HEK293T (cell line): ENCODE data around the gene CDC16.
"Not testable (repeated sequence)": the region's sequence is repeated elsewhere in the genome, so short reads cannot be mapped to it uniquely, and the experiment has no call there.

ENCODE experiments used
- CTCF ChIA-PET: fragments of 350-600 bp; formaldehyde crosslinking; extraction: SDS; loops from one replicate; lab custom pipeline; 2021; ENCODE audit warnings: antibody characterized with exemption, inconsistent platforms; lab: Yijun Ruan, JAX
- POLR2A ChIA-PET: fragments of 350-600 bp; formaldehyde crosslinking; extraction: SDS; loops from one replicate; lab custom pipeline; 2020; ENCODE audit warnings: antibody characterized with exemption, inconsistent platforms; lab: Yijun Ruan, JAX
- DNase-seq: peaks from one replicate; pipeline ENCODE4 v3.0.0; 2012; ENCODE audit warnings: mixed read lengths; ENCODE audit errors: extremely low spot score
- ARNT ChIP-seq: fragments of 450-650 bp; IDR thresholded peaks from 2 replicates; pipeline ENCODE4 v1.6.1; 2017; ENCODE audit warnings: mild to moderate bottlenecking
- BHLHE40 ChIP-seq: fragments of 450-650 bp; IDR thresholded peaks from 2 replicates; pipeline ENCODE4 v1.6.1; 2016; ENCODE audit warnings: mild to moderate bottlenecking, moderate library complexity, borderline replicate concordance
- CTBP1 ChIP-seq: fragments of 450-650 bp; IDR thresholded peaks from 2 replicates; pipeline ENCODE4 v1.6.1; 2016; ENCODE audit warnings: borderline replicate concordance
- FOXA1 ChIP-seq: fragments of 450-650 bp; IDR thresholded peaks from 2 replicates; pipeline ENCODE4 v1.6.1; 2016; ENCODE audit warnings: mild to moderate bottlenecking
- FOXK2 ChIP-seq: fragments of 450-650 bp; IDR thresholded peaks from 2 replicates; pipeline ENCODE4 v1.6.1; 2016; ENCODE audit warnings: mild to moderate bottlenecking
- FOXM1 ChIP-seq: fragments of 450-650 bp; IDR thresholded peaks from 2 replicates; pipeline ENCODE4 v1.6.1; 2017; ENCODE audit warnings: mild to moderate bottlenecking, borderline replicate concordance
- HDGF ChIP-seq: fragments of 450-650 bp; IDR thresholded peaks from 2 replicates; pipeline ENCODE4 v1.6.1; 2017; ENCODE audit warnings: antibody characterized with exemption, borderline replicate concordance
- L3MBTL2 ChIP-seq: fragments of 450-650 bp; conservative IDR thresholded peaks from 2 replicates; pipeline ENCODE4 v1.6.1; 2016; ENCODE audit warnings: mild to moderate bottlenecking
- LEF1 ChIP-seq: fragments of 450-650 bp; IDR thresholded peaks from 2 replicates; pipeline ENCODE4 v1.6.1; 2017; ENCODE audit warnings: mild to moderate bottlenecking, borderline replicate concordance
- NFRKB ChIP-seq: fragments of 450-650 bp; IDR thresholded peaks from 2 replicates; pipeline ENCODE4 v1.6.1; 2016; ENCODE audit warnings: mild to moderate bottlenecking, moderate library complexity
- SUZ12 ChIP-seq: fragments of 450-650 bp; IDR thresholded peaks from 2 replicates; pipeline ENCODE4 v1.6.1; 2016; ENCODE audit warnings: mild to moderate bottlenecking
- TARDBP ChIP-seq: fragments of 450-650 bp; IDR thresholded peaks from 2 replicates; pipeline ENCODE4 v1.6.1; 2016
- ZNF384 ChIP-seq: fragments of 450-650 bp; IDR thresholded peaks from 2 replicates; pipeline ENCODE4 v1.6.1; 2016
- TF ChIP-seq, protein P1 (sequence below): fragments of 450-650 bp; IDR thresholded peaks from 2 replicates; pipeline ENCODE4 v1.6.1; 2016

Gene CDC16

DNA sequence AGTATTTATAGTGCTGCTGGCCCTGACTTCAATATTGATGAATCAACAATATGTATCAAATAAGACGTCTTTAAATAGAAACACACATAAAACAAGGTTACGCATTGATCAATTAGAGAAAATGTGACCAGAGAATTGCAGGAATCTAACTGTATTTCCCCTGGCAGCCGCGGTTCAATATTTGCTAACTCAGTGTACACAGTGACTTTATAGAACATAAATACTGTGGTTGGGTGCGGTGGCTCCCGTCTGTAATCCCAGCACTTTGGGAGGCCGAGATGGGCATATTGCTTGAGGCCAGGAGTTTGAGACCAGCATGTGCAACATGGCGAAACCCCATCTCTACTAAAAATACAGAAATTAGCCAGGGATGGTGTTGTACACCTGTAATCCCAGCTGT, 23.9 kb downstream of the CDC16 start:
- CTCF ChIA-PET: no interaction called here
- TF ChIP-seq FOXK2 (no peak), LEF1 (no peak), ZNF384 (no peak), FOXA1 (no peak), CTBP1 (no peak), TARDBP (no peak), BHLHE40 (no peak), ARNT (no peak), HDGF (no peak), NFRKB (no peak), L3MBTL2 (no peak), SUZ12 (no peak), FOXM1 (no peak)
- TF ChIP-seq, protein P1, sequence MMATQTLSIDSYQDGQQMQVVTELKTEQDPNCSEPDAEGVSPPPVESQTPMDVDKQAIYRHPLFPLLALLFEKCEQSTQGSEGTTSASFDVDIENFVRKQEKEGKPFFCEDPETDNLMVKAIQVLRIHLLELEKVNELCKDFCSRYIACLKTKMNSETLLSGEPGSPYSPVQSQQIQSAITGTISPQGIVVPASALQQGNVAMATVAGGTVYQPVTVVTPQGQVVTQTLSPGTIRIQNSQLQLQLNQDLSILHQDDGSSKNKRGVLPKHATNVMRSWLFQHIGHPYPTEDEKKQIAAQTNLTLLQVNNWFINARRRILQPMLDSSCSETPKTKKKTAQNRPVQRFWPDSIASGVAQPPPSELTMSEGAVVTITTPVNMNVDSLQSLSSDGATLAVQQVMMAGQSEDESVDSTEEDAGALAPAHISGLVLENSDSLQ: no peak
- no peak for DNase-seq
- POLR2A ChIA-PET: no interaction called here

DNA sequence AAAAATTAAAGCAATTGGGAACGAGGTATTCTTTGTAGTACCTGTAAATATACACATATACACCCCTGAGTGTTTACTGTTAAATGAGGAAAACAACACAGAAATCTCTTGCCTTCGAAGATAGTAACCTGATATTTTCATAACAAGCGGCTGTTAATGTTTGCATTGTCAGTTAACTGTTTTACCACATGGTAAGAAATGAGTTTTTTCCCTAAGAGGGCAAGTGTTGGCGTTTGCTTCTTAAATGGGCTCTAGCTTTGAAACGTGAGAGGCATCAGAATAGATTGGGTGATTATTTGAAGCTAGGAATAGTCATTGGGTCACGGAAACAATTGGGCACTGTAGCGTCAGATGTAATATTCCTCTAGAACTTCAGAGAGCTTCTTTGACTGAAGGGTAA, 24.7 kb downstream of the CDC16 start:
- ChIA-PET CTCF (no interaction called here), POLR2A (no interaction called here)
- TF ChIP-seq HDGF: no peak
- TF ChIP-seq, protein P1: no peak
- TF ChIP-seq FOXA1: no peak
- no peak for DNase-seq

DNA sequence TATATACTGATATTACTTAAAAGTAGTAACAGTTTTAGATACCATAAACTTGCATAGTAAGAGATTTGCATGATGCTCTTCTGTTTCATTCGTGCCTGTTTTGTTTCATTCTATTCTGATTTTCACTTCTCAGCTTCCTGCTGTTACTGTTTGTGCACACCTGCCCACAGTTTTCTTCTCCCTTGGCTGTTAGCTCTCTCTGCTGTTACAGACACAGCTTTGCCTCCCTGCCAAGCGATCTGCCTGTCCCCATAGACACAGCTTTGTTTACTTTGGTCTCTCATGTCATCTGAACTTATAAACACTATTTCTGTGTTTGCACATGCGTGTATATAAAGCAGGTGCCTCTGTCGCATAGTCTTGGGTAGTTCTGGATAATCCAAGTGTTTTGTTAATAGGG, 25.3 kb downstream of the CDC16 start:
- TF ChIP-seq CTBP1 (no peak), BHLHE40 (no peak), TARDBP (no peak), LEF1 (no peak), FOXA1 (no peak), FOXK2 (no peak)

DNA sequence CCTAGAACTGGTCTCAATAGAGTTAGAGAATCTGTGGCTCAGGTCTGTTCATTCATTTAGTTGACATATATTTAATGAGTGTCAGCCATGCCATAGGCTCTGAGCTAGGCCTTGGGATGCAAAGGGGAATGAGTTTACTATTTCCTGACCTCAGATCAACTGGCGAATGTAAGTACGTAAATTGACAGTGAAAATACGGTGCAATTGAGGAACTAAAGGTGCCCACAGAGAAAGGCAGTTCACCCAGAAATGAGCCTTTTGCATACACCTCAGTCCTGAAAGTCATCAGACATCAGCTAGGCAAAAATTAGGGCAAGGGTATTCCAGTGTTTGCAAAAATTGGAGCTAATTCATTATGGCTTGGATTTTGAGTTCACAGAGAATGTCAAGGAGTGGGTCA, 26.1 kb downstream of the CDC16 start:
- POLR2A ChIA-PET: no interaction called here
- TF ChIP-seq CTBP1: no peak
- TF ChIP-seq, protein P1: no peak
- no peak for TF ChIP-seq HDGF
- no peak for TF ChIP-seq TARDBP
- TF ChIP-seq SUZ12: no peak
- DNase-seq: no peak
- CTCF ChIA-PET: no interaction called here

More for the DNA sequence above, 25.3 kb downstream of the CDC16 start:
- no peak for DNase-seq
- ChIA-PET CTCF (no interaction called here), POLR2A (no interaction called here)

DNA sequence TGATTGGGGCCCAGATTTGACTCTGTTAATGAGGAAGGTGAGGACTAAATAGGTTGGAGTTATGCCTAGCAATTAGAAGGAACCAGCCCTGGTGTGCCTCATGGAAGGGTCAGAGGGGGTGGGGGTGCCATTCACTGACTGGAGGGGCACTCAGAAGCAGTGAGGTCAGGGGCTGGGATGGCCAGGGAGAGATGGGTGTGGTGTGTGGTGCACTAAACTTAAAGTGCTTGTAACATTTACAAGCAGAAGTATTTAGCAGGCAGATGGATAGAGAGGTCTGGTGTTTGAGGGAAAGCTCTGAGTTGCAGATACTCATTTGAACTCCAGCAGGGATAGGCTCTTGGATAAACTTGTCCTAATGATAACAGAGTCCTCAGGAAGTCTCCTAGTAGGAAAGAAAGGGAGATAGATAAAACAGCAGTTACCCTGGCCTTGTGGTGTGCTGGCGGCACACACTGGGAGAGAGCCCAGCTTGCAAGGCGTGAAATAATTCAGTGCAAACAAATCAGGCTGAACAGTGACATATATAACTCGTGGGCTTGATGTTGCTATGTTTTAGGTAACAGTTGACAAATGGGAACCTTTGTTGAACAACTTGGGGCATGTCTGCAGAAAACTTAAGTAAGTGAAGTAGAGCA, 26.8 kb downstream of the CDC16 start:
- no peak for TF ChIP-seq LEF1
- no peak for TF ChIP-seq HDGF
- no peak for TF ChIP-seq BHLHE40
- no peak for TF ChIP-seq SUZ12
- no peak for TF ChIP-seq ARNT
- ChIA-PET POLR2A (no interaction called here), CTCF (no interaction called here)
- no peak for DNase-seq

DNA sequence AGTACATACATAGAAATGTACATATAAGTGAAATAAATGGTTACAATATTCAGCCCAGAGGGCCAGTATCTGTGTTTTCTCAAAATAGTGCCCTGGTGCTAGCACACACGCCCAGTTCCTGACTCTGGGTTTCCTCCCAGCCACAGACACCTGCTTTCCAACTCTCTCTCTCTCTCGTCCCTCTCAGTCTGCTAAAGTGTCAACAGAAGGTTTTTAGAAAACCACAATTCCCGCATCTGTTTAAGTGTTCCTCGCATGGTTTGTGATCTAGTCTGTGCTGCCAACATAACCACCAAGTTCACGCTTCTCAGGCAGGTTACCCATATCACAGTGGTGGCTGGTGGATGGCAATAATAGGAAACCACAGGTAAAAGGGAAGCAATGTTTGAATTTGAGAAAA, 28.9 kb downstream of the CDC16 start:
- TF ChIP-seq ARNT (no peak), HDGF (no peak), FOXK2 (no peak), FOXM1 (no peak), BHLHE40 (no peak)
- TF ChIP-seq, protein P1: no peak
- ChIA-PET POLR2A (no interaction called here), CTCF (no interaction called here)
- DNase-seq: no peak

DNA sequence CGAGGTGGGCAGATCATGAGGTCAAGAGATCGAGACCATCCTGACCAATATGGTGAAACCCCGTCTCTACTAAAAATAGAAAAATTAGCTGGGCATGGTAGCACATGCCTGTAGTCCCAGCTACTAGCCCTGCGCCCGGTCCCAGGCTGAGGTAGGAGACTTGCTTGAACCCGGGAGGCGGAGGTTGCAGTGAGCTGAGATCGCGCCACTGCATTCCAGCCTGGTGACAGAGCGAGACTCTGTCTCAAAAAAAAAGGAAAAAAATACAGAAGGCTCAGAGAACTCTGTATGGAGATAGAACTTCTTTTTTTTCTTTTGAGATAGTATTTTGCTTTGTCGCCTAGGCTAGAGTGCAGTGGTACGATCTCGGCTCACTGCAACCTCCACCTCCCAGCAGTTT, 29.6 kb downstream of the CDC16 start:
- POLR2A ChIA-PET, CTCF ChIA-PET, DNase-seq: not testable (repeated sequence)
